OCI-LY3 (cell line): Measurements from ENCODE around the gene DUSP9.

Experiments used
- CTCF ChIP-seq: fragments of 200-600, 300-600 bp; sonication (generic); IDR thresholded peaks from 2 replicates; pipeline ENCODE4 v1.5.1; 2014; ENCODE audit warnings: antibody characterized with exemption, low read length, low read depth
- EZH2phosphoT487 ChIP-seq: fragments of 200-600 bp; shearing (Covaris generic); IDR thresholded peaks from 2 replicates; pipeline ENCODE4 v1.6.1; 2018; ENCODE audit warnings: antibody characterized with exemption, mixed run types, low read depth

GRCh38 chrX:153608376-153608775 is 38.6 kb upstream of the DUSP9 start:
- TF ChIP-seq CTCF (no peak), EZH2phosphoT487 (no peak)
